ENCODE results near the gene JSRP1. TPM values are rescaled to one million over a fixed set of nuclear protein-coding genes. Genes with fewer than 3 reads are reported as not detected.
A peak's percentile ranks its signal among the peaks of the same experiment; 100 is the strongest.

Gene JSRP1
- total RNA-seq, 8 experiments from 2014 or later, result 0.43 to 2.0 (median 1.1) TPM

DNA sequence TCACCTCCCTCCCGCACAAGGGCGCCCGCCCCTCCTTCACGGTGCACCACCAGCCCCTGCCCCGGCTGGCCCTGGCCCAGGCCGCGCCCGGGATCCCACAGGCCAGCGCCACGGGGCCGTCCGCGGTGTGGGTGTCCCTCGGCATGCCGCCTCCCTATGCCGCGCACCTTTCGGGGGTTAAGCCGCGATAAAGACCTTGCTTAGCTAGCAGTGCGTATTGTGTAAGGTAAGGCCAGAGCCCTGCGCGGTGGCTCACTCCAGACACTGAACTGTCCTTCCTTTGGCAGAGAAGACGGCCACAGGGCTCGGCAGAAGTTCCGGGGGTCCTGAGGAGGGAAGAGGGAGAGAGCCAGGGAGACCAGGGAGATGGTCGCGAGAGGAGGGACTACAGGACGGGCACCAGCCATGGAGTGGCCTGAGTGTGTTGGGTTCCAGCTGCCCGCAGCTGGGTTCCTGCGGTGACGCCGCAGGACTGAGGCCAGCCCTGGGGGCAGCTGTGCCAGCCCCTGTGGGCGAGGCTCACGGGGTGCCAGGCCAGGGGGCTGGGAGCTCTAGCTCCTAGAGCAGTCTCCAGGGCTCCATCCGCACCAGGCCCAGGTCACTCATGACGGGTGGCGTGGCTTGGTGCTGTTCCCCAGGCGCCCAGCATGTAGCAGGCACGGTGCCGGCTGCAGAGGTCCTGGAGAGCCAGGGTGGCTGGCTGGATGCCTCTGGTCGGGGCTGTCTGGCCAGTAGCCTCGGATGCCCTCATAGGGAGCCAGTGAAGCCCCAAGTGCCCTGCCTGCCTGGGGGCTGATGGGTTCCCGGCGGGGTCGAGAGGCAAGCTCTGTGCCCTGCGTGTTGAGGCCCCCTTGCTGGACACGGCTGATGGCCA is 27.8 kb downstream of the JSRP1 start:
- Histone ChIP-seq H3K4me3 (no peak overlapping the region), H3K27ac (no peak overlapping the region), H3K4me1 (replicated peaks in 1 of 2) (no peaks in the 10 kb centered on the region)
- in situ Hi-C loops (cut with MboI; ENCODE audit: low pct_unique_long_range_greater_than_20kb in 2 of 9, low sequenced_read_pairs in 9 of 9, unreplicated experiment in 9 of 9), result no loop called here
- ATAC-seq (replicated peaks in 6 of 8), result no peak
- WGBS, 10 experiments, result 91 to 100% (median 96%) methylated on average over 1 to 8 of the region's 48 CpGs; no CpG with 5 or more reads in 6 of the 10 experiments

DNA sequence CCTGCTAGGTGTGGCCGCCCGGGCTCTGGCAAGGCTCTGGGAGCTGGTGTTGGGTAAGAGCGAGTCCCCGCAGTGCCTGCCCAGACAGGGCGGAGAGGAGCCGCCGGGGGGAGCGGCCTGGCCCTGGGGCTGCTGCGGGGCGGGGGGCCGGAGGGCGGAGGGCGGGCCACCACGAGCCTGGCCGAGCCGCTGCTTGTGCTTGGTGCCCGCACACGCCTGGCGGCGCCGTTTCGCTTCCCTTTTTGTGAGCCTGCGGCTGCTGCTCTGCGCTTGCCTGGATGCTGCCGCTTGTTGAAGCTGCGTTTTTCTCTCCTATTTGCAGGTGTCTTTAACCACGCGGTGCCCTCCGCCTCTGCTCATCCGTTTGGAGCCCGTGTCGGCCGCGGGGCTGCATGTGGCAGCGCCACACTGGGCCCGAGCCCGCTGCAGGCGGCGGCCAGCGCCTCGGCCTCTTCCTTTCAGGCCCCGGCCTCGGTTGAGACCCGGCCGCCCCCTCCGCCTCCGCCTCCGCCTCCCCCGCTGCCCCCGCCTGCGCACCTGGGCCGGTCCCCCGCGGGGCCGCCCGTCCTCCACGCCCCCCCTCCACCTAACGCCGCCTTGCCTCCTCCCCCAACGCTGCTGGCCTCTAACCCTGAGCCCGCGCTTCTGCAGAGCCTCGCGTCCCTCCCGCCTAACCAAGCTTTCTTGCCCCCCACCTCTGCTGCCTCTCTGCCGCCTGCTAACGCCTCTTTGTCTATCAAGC is 28.6 kb downstream of the JSRP1 start:
- WGBS, 10 experiments, result no CpG with 5 or more reads among the region's 67 CpGs
- ATAC-seq (replicated peaks in 6 of 8), result no peak
- no peak overlapping the region for H3K27ac ChIP-seq
- no peak overlapping the region for H3K4me3 ChIP-seq
- in situ Hi-C loops (cut with MboI; ENCODE audit: low pct_unique_long_range_greater_than_20kb in 2 of 9, low sequenced_read_pairs in 9 of 9, unreplicated experiment in 9 of 9), result no loop called here
- no peaks in the 10 kb centered on the region for H3K4me1 ChIP-seq (replicated peaks in 1 of 2)

DNA sequence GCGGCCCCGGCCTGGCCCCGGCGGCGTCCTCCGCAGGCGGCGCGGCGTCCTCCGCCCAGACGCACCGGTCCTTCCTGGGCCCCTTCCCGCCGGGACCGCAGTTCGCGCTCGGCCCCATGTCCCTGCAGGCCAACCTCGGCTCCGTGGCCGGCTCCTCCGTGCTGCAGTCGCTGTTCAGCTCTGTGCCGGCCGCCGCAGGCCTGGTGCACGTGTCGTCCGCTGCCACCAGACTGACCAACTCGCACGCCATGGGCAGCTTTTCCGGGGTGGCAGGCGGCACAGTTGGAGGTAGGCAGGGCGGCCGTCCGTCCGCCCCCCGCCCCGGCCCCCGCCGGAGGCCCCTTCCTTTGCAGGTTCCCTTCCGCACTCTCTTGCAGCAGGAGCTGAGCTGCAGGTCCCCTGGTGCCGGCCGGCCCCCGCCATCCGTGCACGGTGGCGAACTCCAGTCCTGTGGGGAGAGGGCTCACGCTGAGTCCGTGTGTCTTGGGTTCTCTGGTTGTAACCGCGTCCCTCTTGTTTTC is 29.3 kb downstream of the JSRP1 start:
- WGBS, 10 experiments, result 94% methylated on average over 3 of the region's 53 CpGs; no CpG with 5 or more reads in 9 of the 10 experiments
- Histone ChIP-seq H3K4me1 (replicated peaks in 1 of 2) (no peaks in the 10 kb centered on the region), H3K27ac (no peak overlapping the region), H3K4me3 (no peak overlapping the region)
- in situ Hi-C loops (cut with MboI; ENCODE audit: low pct_unique_long_range_greater_than_20kb in 2 of 9, low sequenced_read_pairs in 9 of 9, unreplicated experiment in 9 of 9), result no loop called here
- no peak for ATAC-seq (replicated peaks in 6 of 8)

DNA sequence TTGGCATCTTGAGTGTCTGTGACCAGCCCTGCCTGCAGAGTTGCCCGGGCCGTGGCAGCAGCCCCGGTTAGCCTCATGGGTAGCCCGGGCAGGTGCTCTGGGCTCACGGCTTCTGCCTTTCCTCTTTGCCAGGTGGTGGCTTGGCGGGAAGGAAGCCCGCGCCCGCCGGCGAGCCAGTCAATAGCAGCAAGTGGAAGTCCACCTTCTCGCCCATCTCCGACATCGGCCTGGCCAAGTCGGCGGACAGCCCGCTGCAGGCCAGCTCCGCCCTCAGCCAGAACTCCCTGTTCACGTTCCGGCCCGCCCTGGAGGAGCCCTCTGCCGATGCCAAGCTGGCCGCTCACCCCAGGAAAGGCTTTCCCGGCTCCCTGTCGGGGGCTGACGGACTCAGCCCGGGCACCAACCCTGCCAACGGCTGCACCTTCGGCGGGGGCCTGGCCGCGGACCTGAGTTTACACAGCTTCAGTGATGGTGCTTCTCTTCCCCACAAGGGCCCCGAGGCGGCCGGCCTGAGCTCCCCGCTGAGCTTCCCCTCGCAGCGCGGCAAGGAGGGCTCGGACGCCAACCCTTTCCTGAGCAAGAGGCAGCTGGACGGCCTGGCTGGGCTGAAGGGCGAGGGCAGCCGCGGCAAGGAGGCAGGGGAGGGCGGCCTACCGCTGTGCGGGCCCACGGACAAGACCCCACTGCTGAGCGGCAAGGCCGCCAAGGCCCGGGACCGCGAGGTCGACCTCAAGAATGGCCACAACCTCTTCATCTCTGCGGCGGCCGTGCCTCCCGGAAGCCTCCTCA is 30.0 kb downstream of the JSRP1 start:
- in situ Hi-C loops (cut with MboI; ENCODE audit: low pct_unique_long_range_greater_than_20kb in 2 of 9, low sequenced_read_pairs in 9 of 9, unreplicated experiment in 9 of 9), result no loop called here
- Histone ChIP-seq H3K4me3 (no peak overlapping the region), H3K4me1 (replicated peaks in 1 of 2) (no peaks in the 10 kb centered on the region), H3K27ac (no peak overlapping the region)
- WGBS, 10 experiments, result 80 to 100% (median 89%) methylated on average over 1 to 17 of the region's 59 CpGs; no CpG with 5 or more reads in 6 of the 10 experiments
- ATAC-seq (replicated peaks in 6 of 8), result peak in 1 of 8 experiments; percentile 1

DNA sequence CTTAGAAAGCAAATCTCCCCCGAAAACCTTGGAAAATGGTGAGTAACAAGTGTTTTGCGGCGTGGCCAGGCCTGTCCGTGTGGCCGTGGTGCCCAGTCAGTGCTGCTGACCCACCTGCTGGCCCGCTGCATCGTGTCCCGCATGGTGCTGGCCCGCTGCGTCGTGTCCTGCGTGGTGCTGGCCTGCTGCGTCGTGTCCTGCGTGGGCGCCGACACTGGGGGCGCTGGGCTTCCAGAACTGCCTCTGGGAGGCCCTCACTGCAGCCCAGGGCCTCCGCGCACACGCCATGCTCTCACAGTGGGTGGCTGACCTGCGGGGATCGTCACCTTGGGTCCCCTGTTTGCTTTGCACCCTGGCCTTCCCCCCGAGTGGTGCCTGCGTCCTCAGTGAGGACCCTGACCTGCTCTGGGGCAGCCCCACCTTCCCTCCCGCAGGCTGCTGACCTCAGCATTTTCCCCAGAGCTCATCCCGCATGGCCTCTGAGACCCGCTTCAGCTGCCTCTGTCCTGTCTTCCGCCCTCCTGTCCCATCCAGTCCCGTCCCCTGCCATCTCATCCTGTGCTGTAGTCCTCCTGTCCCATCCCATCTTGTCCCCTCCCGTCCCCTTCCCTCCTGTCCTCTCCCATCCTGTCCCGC is 30.7 kb downstream of the JSRP1 start:
- 90 to 100% (median 98%) methylated on average over 1 to 18 of the region's 32 CpGs; no CpG with 5 or more reads in 4 of the 10 experiments for WGBS, 10 experiments
- in situ Hi-C loops (cut with MboI; ENCODE audit: low pct_unique_long_range_greater_than_20kb in 2 of 9, low sequenced_read_pairs in 9 of 9, unreplicated experiment in 9 of 9), result no loop called here
- Histone ChIP-seq H3K27ac (no peak overlapping the region), H3K4me3 (no peak overlapping the region), H3K4me1 (replicated peaks in 1 of 2) (no peaks in the 10 kb centered on the region)
- ATAC-seq (replicated peaks in 6 of 8), result peak in 2 of 8 experiments; percentile 9

DNA sequence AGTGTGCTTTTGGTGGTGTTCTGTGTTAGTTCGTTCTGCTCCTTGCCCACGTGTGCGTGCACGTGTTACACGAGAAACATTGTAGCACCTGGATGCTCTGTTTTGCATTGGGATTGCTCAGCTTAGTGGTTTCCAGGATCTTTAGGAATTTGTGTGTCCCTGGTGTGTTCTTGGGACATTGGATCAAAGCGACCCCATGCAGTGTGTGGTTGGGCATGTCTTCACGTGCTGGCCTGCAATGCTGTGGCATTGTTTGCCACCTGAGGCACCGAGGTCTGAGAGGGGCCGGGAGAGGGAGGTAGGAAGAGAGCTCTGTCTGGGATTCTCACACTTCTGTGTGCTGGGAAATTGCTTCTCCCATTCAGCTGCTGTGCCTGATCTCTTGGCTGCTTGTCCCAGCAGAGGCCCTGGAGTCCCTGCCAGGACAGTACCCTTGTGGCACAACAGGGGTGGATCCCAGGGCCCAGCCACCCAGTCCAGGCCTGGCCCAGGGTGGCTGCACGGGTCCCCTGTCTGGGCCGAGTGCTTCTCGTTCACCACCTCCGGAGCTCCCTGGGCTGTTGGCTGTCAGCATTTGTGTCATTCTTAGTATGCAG is 31.4 kb downstream of the JSRP1 start:
- no peak for ATAC-seq (replicated peaks in 6 of 8)
- Histone ChIP-seq H3K27ac (no peak overlapping the region), H3K4me3 (no peak overlapping the region), H3K4me1 (replicated peaks in 1 of 2) (no peaks in the 10 kb centered on the region)
- in situ Hi-C loops (cut with MboI; ENCODE audit: low pct_unique_long_range_greater_than_20kb in 2 of 9, low sequenced_read_pairs in 9 of 9, unreplicated experiment in 9 of 9), result no loop called here
- 60 to 100% (median 100%) methylated on average over 1 to 8 of the region's 13 CpGs; no CpG with 5 or more reads in 3 of the 10 experiments for WGBS, 10 experiments

DNA sequence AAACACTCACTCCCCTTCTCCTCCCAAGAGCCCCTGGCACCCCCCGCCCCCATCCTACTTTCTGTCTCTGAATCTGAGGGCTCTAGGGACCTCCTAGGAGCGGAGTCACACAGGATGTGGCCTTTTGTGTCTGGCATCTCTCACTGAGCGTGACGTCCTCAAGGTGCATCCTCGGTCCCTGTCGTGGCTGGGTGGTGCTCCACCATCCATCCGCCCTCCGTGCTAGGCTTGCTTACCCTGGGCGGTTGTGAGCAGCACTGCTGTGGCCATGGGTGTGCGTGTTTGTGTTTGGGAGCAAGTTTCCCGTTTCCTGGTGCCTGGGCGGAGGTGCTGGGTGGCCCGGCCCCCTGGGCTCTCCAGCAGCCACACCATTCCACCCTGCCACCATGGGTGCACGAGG is 32.3 kb downstream of the JSRP1 start:
- Histone ChIP-seq H3K4me3 (no peak overlapping the region), H3K27ac (no peak overlapping the region), H3K4me1 (replicated peaks in 1 of 2) (no peaks in the 10 kb centered on the region)
- WGBS, 10 experiments, result 56 to 92% (median 83%) methylated on average over 3 to 5 of the region's 14 CpGs; no CpG with 5 or more reads in 5 of the 10 experiments
- ATAC-seq (replicated peaks in 6 of 8), result no peak
- in situ Hi-C loops (cut with MboI; ENCODE audit: low pct_unique_long_range_greater_than_20kb in 2 of 9, low sequenced_read_pairs in 9 of 9, unreplicated experiment in 9 of 9), result no loop called here

DNA sequence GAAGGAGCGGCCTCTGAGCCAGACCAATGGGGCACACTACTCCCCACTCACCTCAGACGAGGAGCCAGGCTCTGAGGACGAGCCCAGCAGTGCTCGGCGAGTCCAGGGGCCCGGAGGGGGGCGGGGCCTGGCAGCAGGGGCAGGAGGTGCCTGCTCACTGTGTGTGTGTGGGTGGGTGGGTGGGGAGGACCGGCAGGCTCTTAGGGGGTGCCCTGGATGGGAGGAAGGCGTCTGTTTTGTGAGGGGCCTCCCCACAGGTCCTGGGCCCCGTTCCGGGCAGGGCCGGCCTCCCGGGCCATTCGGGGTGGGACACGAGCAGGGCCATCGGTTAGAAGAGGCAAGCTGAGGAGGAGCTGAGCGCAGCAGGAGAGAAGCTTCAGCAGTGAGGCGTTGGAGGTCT is 32.8 kb downstream of the JSRP1 start:
- ATAC-seq (replicated peaks in 6 of 8), result no peak
- no peak overlapping the region for H3K27ac ChIP-seq
- 100% methylated on average over 1 of the region's 18 CpGs; no CpG with 5 or more reads in 8 of the 10 experiments for WGBS, 10 experiments
- no peak overlapping the region for H3K4me3 ChIP-seq
- in situ Hi-C loops (cut with MboI; ENCODE audit: low pct_unique_long_range_greater_than_20kb in 2 of 9, low sequenced_read_pairs in 9 of 9, unreplicated experiment in 9 of 9), result no loop called here
- no peaks in the 10 kb centered on the region for H3K4me1 ChIP-seq (replicated peaks in 1 of 2)

DNA sequence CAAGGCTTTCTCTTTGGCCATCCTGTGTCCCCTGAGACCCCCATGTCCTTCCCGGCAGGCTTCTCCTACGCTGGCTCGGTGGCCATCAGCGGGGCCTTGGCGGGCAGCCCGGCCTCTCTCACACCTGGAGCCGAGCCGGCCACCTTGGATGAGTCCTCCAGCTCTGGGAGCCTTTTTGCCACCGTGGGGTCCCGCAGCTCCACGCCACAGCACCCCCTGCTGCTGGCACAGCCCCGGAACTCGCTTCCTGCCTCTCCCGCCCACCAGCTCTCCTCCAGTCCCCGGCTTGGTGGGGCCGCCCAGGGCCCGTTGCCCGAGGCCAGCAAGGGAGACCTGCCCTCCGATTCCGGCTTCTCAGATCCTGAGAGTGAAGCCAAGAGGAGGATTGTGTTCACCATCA is 34.3 kb downstream of the JSRP1 start:
- WGBS, 10 experiments, result 100% methylated on average over 1 of the region's 20 CpGs; no CpG with 5 or more reads in 9 of the 10 experiments
- in situ Hi-C loops (cut with MboI; ENCODE audit: low pct_unique_long_range_greater_than_20kb in 2 of 9, low sequenced_read_pairs in 9 of 9, unreplicated experiment in 9 of 9), result no loop called here
- H3K4me1 ChIP-seq (replicated peaks in 1 of 2), result no peaks in the 10 kb centered on the region
- no peak overlapping the region for H3K4me3 ChIP-seq
- no peak overlapping the region for H3K27ac ChIP-seq
- peak in 2 of 8 experiments; percentile 13 to 30 for ATAC-seq (replicated peaks in 6 of 8)

DNA sequence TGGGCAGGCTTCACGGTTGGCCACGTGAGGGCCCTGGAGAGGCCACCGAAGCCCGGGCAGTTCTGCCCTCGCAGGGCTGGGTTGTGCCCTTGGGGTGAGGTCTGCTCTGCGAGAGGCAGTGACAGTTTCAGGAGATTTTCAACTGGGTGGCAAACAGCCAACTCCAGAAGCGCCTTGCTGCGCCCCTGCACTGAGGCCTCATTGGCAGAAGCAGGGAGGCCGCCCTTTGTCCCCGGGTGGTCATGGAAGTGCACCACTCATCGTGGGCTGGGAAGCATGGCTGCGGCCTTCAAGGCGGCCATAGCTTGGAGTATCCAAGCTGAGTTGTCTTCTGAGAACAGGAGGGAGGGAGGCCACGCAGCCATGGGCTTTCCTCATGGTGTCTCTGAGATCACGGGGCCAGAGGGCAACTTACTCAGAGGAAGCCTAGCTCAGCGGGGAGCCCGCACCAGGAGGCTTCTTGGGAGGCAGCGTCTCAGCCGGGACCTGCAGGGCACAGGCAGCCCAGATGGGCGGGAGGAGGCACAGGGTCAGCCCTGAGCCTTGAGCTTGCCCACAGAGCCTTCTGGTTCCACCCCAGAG is 34.9 kb downstream of the JSRP1 start:
- no peak overlapping the region for H3K27ac ChIP-seq
- WGBS, 10 experiments, result 72 to 100% (median 90%) methylated on average over 1 to 7 of the region's 20 CpGs; no CpG with 5 or more reads in 1 of the 10 experiments

DNA sequence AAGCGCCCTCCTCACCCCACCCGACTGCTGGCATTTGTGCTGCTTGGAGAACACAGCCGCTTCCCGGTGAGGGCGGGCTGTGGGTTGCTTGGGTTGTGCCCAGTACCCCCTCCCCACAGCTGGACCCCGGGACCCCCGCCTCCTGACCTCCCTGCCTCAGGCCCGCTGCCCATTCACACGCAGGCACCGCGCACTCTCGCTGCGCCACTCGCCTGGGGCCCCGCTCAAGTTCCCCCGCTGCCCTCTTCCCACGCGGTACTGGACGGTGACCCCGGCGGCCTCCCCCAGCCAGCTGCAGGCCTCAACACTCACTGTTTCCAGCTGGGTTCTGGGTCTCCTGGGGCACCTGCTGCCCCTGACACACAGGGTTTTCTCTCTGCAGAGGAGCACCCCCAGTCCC is 36.5 kb downstream of the JSRP1 start:
- H3K27ac ChIP-seq, result no peak overlapping the region
- no peak for ATAC-seq (replicated peaks in 6 of 8)
- H3K4me3 ChIP-seq, result no peak overlapping the region
- no peaks in the 10 kb centered on the region for H3K4me1 ChIP-seq (replicated peaks in 1 of 2)
- WGBS, 10 experiments, result no CpG with 5 or more reads among the region's 21 CpGs
- in situ Hi-C loops (cut with MboI; ENCODE audit: low pct_unique_long_range_greater_than_20kb in 2 of 9, low sequenced_read_pairs in 9 of 9, unreplicated experiment in 9 of 9), result no loop called here

More for the DNA sequence above, 34.9 kb downstream of the JSRP1 start:
- Histone ChIP-seq H3K4me3 (no peak overlapping the region), H3K4me1 (replicated peaks in 1 of 2) (no peaks in the 10 kb centered on the region)
- in situ Hi-C loops (cut with MboI; ENCODE audit: low pct_unique_long_range_greater_than_20kb in 2 of 9, low sequenced_read_pairs in 9 of 9, unreplicated experiment in 9 of 9), result no loop called here
- peak in 2 of 8 experiments; percentile 5 to 20 for ATAC-seq (replicated peaks in 6 of 8)

DNA sequence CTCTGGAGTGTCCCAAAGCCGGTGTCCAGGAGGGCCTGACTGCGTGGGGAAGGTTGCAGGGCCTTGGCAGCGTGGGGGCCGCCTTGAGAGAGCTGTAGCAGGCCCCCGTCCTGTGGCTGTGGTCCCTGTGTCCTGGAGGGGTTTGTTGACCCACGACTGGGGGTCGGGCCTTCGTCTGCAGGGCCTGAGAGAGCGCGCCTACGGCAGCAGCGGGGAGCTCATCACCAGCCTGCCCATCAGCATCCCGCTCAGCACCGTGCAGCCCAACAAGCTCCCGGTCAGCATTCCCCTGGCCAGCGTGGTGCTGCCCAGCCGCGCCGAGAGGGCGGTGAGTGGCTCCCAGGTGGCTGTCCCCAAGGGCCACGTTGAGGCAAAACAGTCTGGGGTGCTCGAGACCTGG is 38.6 kb downstream of the JSRP1 start:
- WGBS, 10 experiments, result 97 to 100% (median 100%) methylated on average over 1 to 14 of the region's 22 CpGs; no CpG with 5 or more reads in 6 of the 10 experiments
- Histone ChIP-seq H3K4me1 (replicated peaks in 1 of 2) (no peaks in the 10 kb centered on the region), H3K27ac (no peak overlapping the region), H3K4me3 (no peak overlapping the region)
- no peak for ATAC-seq (replicated peaks in 6 of 8)
- in situ Hi-C loops (cut with MboI; ENCODE audit: low pct_unique_long_range_greater_than_20kb in 2 of 9, low sequenced_read_pairs in 9 of 9, unreplicated experiment in 9 of 9), result no loop called here
